Stimulated activated naive CD4-positive, alpha-beta T cell (primary cell): ENCODE results near the gene CEP112.

Experiments used
- DNase-seq, 6 experiments: peaks; one replicate each; lab custom pipeline; 2025; lab: John Stamatoyannopoulos, UW

The CEP112 gene

DNA sequence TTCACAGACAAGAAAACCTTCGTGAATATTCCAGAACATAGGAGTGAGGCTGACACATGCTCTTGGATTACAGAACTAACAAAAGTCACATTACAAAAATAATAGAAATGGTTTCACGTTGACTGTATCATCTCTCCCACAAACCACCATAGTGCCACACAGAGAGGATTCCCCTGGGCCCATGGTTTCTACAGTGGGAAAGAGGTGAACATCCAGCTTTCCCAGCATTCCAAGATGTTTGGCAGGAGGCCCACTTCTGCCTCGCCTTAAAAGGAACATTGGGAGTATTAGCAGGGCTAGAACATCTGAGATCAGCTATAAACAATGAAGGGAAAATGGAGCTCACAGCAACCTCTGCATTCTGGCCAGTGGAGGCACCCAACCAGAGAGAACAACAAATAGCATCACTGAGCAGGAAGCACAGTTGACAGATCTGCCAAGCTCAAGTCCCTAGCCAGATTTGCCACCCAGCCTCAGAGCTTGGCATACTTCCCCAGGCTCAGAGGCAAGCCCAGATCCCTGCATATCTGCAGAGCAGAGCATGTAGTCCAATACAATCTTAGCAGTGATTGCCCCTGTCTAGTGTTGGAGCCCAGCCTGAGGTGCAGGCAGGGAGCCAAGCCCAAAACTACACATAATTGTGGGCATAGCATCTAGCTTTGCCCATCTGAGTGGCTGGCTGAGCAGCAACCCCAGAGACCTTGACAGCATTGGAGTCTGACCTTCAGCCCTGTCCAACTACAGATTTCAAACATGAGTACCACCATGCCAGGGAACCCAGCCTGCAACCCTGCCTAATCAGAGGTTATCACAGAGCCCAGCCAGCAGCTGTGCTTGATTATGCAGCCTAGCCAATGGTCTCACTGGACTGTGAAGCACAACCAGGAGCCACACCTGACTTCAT, 260.4 kb downstream of the CEP112 start:
- no peak for DNase-seq

GRCh38 chr17:65930140-65930730, 261.7 kb downstream of the CEP112 start:
- DNase-seq: no peak

- no peak for DNase-seq
Measured at GRCh38 chr17:65926599-65926998, 265.3 kb downstream of the CEP112 start.

DNA sequence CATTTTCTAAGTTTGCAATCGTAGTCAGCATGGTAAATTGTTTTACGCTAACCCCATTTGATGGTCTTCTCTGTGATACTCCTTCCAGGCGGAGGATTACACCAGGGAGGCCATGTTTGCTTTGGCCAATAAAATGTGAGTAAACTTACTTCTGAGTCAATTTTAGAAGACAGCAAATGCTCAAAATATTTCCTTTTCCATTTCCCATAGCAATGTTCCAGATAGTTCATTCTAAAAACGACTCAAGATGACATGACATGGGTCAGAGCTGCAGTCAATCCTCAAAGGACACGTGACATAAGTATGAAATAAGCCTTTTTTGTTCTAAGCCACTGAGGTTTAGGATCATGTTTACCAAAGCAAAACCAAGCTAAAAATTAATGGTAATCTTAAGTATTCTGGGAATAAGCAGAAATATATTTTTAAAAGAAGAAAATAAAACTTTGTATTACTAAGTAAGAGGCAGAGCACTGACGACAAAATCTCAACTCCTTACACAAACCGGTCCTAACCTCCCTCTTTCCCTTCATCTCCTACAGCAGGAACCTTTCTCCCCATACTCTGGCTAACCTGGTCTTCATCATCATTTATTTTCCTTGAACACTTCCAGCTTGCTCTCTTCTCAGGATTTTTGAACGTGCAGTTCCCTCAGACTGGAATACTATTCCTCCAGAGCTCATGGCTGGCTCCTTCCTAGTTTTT, 266.2 kb downstream of the CEP112 start:
- DNase-seq: no peak

DNA sequence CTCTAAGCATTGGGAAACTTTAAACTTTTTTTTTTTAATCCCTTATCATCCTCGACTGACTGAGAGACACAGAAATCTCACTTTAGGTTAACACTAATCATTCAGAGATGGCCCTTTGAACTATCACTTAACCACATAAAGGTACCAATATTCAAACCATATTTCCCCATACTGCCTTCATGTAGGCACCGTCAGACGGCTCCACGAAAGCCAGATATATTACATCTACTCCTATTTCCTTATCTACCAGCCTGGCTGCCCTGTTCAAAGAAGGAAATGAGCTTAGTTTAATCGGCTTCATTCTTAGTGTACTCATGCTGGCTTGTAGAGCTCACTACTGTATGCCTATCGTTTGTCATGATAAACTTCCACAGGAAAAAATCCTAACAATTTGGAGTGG, 270.9 kb downstream of the CEP112 start:
- DNase-seq: no peak

DNA sequence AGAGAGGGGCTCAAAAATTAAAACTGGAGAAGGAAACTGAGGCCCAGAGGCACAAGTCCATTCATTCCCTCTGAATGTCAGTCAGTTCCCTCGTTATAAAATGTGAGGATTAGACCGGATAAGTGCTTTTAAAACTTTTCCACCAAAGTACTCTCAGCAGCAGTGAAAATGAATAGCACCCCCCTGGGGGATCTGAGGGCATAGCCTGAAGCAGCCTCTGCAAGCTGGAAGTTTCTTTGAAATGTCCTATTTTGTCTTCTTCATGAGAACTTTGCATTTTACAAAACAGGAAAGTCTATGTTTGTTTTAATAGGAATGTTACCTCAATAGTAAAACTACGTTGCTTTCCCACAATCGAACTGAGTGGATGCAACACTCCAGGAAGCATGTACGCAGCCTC, 273.0 kb downstream of the CEP112 start:
- no peak for DNase-seq

DNA sequence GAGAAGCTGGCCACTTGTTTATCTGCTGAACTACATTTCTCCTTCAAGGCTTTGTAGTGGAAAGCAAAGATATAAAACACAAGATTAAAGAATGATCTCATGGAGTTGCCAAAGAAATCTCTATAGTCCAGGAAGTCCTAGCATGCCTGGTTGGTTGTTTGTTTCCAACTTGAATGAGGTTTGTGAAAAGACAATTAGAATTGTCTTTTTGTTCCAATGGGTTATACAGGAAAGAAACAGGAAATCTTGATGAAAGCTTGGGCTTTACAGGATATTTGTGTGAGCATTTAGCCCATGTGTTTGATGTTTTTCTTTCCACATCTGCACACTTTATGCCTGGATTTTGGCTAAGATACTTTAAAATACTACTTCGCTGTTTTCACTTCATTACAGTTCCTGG, 273.4 kb downstream of the CEP112 start:
- no peak for DNase-seq

- DNase-seq: no peak
Measured at GRCh38 chr17:65917560-65917959, 274.4 kb downstream of the CEP112 start.

DNA sequence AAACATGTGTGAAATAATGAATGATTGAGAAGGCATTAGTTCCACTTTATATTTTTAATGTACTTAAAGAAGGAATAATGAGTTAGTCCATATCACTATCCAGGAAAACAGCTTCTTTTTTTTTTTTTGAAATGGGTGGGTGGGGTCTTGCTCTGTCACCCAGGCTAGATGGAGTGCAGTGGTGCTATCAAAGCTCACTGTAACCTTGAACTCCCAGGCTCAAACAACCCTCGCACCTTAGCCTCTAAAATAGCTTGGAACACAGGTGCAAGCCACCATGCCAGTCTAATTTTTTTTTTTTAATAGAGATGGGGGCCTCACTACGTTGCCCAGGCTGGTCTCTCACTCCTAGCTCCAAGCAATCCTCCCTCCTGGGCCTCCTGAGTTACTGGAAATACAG, 275.5 kb downstream of the CEP112 start:
- DNase-seq: no peak

DNA sequence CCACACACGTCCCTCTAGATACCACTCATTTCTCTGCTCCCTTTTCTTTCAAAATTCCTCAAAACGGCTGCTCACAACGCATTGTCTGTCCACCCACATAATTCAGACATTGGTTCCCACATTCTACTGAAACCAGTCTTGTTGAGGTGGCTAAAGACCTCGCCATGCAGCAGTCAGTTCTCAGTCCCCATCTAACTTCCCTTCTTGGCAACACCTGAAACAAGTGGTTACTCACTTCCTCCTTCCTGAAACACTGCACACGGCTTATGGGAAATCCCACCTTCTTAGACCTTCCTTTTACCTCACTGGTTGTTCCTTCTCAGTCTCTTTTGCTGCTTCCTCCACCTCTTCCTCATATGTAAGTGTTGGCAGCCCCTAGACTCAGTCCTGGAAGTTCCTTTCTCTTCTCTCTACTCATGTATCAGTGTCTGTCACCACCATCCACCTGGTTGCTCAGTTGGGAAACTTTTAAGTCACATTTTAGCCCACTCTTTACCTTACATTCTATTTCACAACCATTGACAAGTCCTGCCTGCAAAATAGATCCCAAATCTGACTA, 277.1 kb downstream of the CEP112 start:
- no peak for DNase-seq

DNA sequence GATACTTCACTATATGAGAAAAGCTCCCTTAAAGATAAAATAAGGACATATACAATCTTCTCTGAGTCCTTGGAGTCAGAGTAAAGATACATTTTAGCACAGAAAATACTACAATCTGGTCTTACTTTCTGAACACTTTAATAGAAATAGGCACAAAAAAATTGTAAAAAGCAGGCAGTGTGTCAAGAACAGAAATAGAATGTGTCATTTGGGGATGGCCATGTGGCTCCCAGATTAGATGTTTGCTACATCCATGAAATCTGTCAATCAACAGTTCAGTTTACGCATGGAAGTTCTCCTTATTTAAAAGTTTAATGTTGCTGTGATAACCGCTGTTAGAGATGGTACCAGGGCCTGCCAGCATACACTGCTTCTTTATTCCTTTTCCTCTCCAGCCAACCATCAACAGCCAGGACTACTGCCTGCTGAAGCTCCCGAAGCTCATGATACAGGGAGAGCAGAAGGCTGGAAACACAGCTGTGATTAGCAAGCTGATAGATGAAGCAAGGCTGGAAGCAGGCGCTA, 278.5 kb downstream of the CEP112 start:
- no peak for DNase-seq

- no peak for DNase-seq
Measured at GRCh38 chr17:65910836-65911235, 281.1 kb downstream of the CEP112 start.

- no peak for DNase-seq
Measured at GRCh38 chr17:65902831-65903522, 289.0 kb downstream of the CEP112 start.

DNA sequence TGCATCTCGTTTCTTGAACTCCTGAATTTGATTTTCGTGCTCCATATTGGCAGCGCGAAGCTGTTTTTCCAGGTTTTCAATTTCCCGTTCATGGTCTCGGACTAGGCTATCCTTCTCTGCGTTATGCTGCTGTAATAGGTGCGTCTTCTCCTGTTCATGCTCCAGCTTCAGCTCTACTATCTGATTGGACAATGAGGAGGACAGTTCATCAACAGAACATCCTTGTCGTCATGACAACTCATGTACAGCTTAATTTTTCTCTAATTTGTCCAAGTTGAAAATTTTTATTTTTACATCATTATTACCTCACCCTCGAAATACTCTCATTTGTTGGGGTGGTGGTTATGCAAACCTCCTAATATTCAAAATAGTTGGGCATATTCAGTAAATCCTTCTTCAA, 289.8 kb downstream of the CEP112 start:
- no peak for DNase-seq

DNA sequence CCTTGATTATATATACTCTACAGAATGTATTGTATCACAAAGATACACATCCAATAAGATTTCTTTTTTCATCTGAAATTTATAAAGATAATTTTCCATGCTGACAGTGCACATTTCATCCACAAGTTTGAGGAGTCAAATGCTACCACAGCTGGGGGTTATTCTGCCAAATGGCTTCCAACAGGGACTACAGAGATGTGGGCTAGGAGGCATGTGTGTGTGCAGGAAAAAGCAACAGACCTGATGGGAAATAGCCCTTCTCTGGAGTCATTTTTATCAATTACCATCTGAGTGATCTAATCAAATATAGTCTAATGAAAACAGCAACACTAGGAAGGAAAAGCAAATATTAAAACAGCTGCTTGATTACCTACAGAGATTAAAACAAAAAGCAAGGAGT, 290.5 kb downstream of the CEP112 start:
- DNase-seq: no peak

DNA sequence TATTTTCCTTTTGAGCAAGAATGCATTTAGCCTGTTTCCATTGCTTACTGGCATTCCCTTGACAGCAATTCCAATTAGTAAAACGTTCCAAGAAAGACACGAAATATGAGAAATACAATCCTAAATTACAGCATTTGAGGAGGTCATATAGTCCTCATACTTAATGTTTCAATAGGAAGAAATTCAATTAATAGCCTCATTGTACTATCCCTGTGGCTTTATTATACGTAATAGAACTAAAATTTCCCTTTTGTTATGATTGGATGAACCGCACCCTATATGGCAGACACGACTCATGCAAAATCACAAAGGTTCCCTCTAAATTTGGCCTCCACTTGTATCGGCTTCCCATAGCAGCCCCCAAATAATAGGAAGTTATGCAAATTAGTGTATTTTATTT, 291.7 kb downstream of the CEP112 start:
- no peak for DNase-seq

DNA sequence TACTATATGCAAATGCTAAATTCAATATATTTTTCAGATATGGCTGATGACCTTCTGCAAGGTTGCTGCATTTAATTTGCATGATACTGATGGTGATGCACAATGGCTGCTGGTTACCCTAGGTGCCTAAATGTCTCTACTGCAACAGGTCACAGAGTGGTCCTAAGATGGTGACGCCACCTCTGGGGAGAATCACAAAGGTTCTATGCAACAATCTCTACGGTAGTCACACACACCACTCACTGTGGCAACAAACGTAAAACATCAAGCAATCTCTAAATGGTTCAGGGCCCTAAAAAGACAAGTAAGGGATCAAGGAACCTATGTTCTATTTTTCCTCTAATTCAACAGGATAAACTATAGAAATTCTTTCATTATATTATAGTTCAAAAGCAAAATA, 293.3 kb downstream of the CEP112 start:
- no peak for DNase-seq

DNA sequence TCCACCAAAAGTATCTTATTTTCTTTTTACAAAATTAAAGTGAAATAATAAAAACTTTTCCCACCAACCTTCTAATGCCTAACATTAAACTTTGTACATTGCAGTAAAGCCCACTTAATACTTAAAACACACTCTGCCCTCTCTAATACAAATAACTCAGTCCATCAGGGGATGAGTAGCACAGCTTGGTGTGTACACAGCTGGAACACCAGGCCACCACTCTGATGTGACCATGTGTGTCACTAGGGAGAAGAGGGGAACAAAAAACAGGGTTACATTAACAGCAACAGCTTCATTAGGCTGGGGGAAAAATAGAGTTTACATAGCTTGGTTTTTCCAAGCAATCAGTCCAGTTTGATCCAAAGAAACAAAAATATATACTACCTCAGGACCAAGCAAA, 295.0 kb downstream of the CEP112 start:
- DNase-seq: no peak

DNA sequence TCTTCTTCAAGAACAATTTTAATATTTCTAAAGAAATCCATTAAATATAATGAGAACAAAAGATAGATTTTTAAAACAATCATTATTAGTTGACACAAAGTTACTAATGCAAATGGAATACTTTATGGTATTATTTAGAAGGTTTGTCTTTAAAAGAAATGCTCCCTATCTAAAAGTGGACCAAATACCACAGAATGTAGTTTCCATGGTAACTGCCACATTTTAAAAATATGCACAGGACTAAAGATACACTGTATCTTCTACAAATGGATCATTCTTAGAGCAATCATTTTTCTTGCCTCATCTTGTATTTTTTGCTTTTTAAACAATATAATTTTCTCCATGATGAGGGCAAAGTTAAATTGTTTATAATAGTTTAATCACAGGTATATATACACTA, 296.0 kb downstream of the CEP112 start:
- DNase-seq: no peak

GRCh38 chr17:65893692-65894279, 298.1 kb downstream of the CEP112 start:
- no peak for DNase-seq

DNA sequence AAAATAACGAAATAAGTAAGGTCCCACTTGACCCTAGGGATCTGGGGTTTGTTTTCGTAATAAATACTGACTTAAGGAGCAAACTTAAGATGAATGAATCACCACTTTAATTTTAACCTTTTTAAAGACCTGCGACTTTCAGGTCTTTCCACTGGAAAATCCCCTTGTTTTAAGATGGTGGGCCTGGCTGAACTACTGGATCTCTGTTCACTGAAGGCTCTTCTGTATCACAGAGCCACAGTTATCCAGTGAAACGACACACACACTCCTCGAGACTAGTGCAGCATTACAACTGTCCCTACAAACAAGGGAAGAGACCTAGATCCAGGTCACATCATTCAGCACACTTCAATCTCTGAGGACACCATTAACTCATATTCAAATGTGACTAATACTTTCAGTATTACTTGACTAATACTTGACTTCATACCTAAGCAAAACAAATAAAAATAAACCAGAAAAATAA, 299.0 kb downstream of the CEP112 start:
- DNase-seq: no peak
